Fibroblast of lung (primary cell): ENCODE measurements around the gene PNKP. TPM values are rescaled to one million over a fixed set of nuclear protein-coding genes. Genes with fewer than 3 reads are reported as not detected.

ENCODE experiments used
- DNase-seq, 2 donors: peaks; one replicate each; pipeline versions ENCODE4 v3.0.0 to v3.0.0-alpha.2; 2010; ENCODE audit warnings: low read depth in 2 of 2
- H2AFZ ChIP-seq: 2 replicates; pipeline ENCODE4 v1.5.1; 2012; ENCODE audit warnings: low read length, control low read depth, inconsistent platforms
- H3K27ac ChIP-seq: 2 replicates; pipeline ENCODE4 v1.5.1; 2011; ENCODE audit warnings: low read length, control low read depth; ENCODE audit not compliant: insufficient read depth
- H3K27me3 ChIP-seq: 2 replicates; pipeline ENCODE4 v1.5.1; 2011; ENCODE audit warnings: mild to moderate bottlenecking, low read length; ENCODE audit not compliant: control insufficient read depth, insufficient read depth
- H3K36me3 ChIP-seq: 2 replicates; pipeline ENCODE4 v1.5.1; 2011; ENCODE audit warnings: low read length; ENCODE audit not compliant: control insufficient read depth, insufficient read depth
- H3K4me1 ChIP-seq: 2 replicates; pipeline ENCODE4 v1.5.1; 2011; ENCODE audit warnings: low read length; ENCODE audit not compliant: control insufficient read depth, insufficient read depth; ENCODE audit errors: extremely low read depth
- H3K4me2 ChIP-seq: 2 replicates; pipeline ENCODE4 v1.5.1; 2011; ENCODE audit warnings: low read length, control low read depth; ENCODE audit not compliant: insufficient read depth; ENCODE audit errors: extremely low read depth
- H3K4me3 ChIP-seq, 4 experiments: fragments of 200-600 bp in 1 of 4; sonication (generic) in 1 of 4; replicated peaks in 1 of 4; 2 replicates each; pipeline ENCODE4 v1.5.1; 2011 to 2016; ENCODE audit warnings: low read length in 4 of 4, low read depth in 3 of 4, mild to moderate bottlenecking in 3 of 4, control low read depth in 2 of 4, inconsistent platforms in 1 of 4, mixed read lengths in 1 of 4; ENCODE audit not compliant: insufficient read depth in 1 of 4; ENCODE audit errors: control extremely low read depth in 1 of 4
- H3K79me2 ChIP-seq: 2 replicates; pipeline ENCODE4 v1.5.1; 2012; ENCODE audit warnings: mild to moderate bottlenecking, low read length, inconsistent platforms; ENCODE audit not compliant: control insufficient read depth, insufficient read depth
- H3K9ac ChIP-seq: 2 replicates; pipeline ENCODE4 v1.5.1; 2011; ENCODE audit warnings: mild to moderate bottlenecking, low read length, control low read depth; ENCODE audit not compliant: insufficient read depth
- H3K9me3 ChIP-seq: 2 replicates; pipeline ENCODE4 v1.5.1; 2012; ENCODE audit warnings: low read depth, low read length; ENCODE audit not compliant: control insufficient read depth, insufficient read depth
- H4K20me1 ChIP-seq: 2 replicates; pipeline ENCODE4 v1.5.1; 2011; ENCODE audit warnings: low read length; ENCODE audit not compliant: control insufficient read depth, insufficient read depth; ENCODE audit errors: extremely low read depth
- CTCF ChIP-seq, 2 donors: IDR thresholded peaks in 1 of 2; conservative IDR thresholded peaks in 1 of 2; 1 replicate in 1 of 2; 2 replicates in 1 of 2; pipeline ENCODE4 v1.5.1; 2011 to 2012; ENCODE audit warnings: low read length in 2 of 2, control low read depth in 1 of 2, inconsistent platforms in 1 of 2, low read depth in 1 of 2, mild to moderate bottlenecking in 1 of 2
- EZH2 ChIP-seq: IDR thresholded peaks from 2 replicates; pipeline ENCODE4 v1.5.1; 2012; ENCODE audit warnings: low read length, control low read depth, mild to moderate bottlenecking; ENCODE audit errors: missing control alignments
- polyA plus RNA-seq, 2 donors: library from polyadenylated mRNA; depleted of rRNA in 1 of 2; stranded (reverse) in 1 of 2; unstranded in 1 of 2; fragments of >200 nt; gene quantifications; 2 replicates each; pipeline ENCODE4 v1.2.1, GENCODE V29; 2011 to 2012; ENCODE audit warnings: missing spikeins in 1 of 2
- total RNA-seq: library from RNA; depleted of rRNA; stranded (reverse); fragments of >200 nt; gene quantifications from 2 replicates; pipeline ENCODE4 v1.2.1, GENCODE V29; 2014

Gene PNKP
- total and polyA plus RNA-seq, 2 donors (not counting 1 experiment from before 2014, with no cell fraction given), result 11.0 to 32.9 TPM

DNA sequence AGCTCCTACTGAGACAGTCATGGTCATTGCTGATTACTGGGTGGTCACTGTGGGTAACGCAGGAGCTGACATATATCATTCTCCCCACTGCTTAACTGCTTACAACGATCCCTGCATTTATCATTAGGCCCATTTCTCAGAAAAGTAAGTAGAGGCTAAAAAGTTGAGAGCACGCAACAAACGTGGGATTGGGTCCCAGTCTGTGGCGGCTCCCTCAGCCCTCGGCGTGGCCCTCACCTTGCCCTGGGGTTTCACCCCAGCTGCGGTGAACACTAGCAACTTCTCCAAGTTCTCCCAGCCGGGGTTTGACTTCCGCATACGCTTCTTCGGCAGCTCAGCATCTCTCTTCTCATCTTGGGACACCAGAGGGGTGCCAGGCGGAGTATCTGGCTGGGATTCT, 2.5 kb downstream of the PNKP start:
- Histone ChIP-seq H3K4me3 (no peak overlapping the region), H3K27me3 (no peaks in the 10 kb centered on the region), H3K79me2 (peaks cover 24% of the 10 kb centered on the region), H3K4me1 (peaks cover 10% of the 10 kb centered on the region), H2AFZ (no peak overlapping the region), H3K9ac (no peak overlapping the region), H3K9me3 (no peaks in the 10 kb centered on the region), H3K36me3 (peaks cover 30% of the 10 kb centered on the region), H4K20me1 (no peaks in the 10 kb centered on the region), H3K27ac (no peak overlapping the region), H3K4me2 (no peak overlapping the region)
- DNase-seq, result no peak
- TF ChIP-seq CTCF (conservative IDR thresholded peaks at IDR 0.05 in 1 of 2, IDR thresholded peaks at IDR 0.05 in 1 of 2; ENCODE audit: low read depth in 1 of 2, low read length in 2 of 2) (no peak), EZH2 (no peak)

DNA sequence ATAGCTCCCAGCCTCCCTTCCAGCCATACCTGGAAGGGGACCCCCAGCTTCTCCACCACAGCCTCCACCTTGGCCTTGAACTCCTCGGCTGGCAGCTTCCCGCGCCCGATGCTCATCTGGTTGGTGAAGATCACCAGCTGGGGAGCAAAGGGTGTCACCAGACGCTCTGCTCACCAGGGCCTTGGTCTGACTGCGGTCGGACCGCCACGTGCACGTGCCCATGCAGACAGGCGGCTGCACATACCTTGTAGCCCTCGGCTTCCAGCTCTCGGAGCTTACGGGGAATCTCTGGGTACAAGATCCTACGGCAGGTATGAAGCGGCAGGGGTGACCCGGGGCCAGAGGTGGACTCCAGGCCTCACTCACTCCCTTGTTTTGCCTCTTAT, 3.4 kb downstream of the PNKP start:
- TF ChIP-seq EZH2 (no peak), CTCF (conservative IDR thresholded peaks at IDR 0.05 in 1 of 2, IDR thresholded peaks at IDR 0.05 in 1 of 2; ENCODE audit: low read depth in 1 of 2, low read length in 2 of 2) (no peak)
- H3K9ac ChIP-seq, result no peak overlapping the region
- no peak overlapping the region for H3K27ac ChIP-seq
- no peaks in the 10 kb centered on the region for H3K9me3 ChIP-seq
- no peak overlapping the region for H3K4me3 ChIP-seq
- DNase-seq, result no peak
- H2AFZ ChIP-seq, result no peak overlapping the region
- peaks cover 34% of the 10 kb centered on the region for H3K36me3 ChIP-seq
- no peaks in the 10 kb centered on the region for H4K20me1 ChIP-seq
- H3K4me2 ChIP-seq, result no peak overlapping the region
- H3K79me2 ChIP-seq, result peaks cover 24% of the 10 kb centered on the region
- H3K27me3 ChIP-seq, result no peaks in the 10 kb centered on the region
- peaks cover 14% of the 10 kb centered on the region for H3K4me1 ChIP-seq

DNA sequence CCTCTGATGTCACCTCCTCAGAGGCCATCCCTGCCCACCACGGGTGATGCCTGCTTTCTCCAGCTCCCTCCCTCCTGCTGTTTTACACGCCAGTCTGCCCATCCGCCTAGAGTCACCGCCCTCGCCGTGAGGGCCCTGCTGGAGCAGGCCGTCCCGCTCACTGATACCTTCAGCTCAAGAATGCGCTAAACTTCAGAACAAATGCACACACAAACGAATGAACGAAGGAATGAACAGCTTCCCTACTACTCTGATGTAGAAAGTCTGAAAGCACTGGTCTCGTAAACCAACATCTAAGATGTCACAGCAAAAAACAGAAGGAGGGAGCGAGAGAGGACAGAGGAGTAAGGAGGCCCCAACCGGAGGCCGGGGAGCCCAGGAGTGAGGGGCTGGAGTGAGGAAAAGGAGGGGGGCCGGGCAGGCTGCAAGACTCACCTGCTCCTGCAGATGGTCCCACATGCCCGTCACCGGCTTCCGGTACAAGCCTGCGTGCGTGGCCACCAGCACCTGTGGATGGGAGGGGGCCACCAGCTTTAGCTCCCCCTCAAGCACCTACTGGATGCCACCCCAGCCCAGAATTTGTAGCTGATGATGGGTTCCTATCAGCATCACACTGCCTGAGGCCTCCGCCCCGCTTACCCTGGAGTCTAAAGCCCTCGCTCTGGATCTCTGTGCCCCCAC, 4.0 kb downstream of the PNKP start:
- Histone ChIP-seq H3K36me3 (peaks cover 40% of the 10 kb centered on the region), H3K9me3 (no peaks in the 10 kb centered on the region), H3K79me2 (peaks cover 24% of the 10 kb centered on the region), H3K4me2 (no peak overlapping the region), H3K4me1 (peaks cover 16% of the 10 kb centered on the region), H4K20me1 (no peaks in the 10 kb centered on the region), H3K9ac (no peak overlapping the region), H3K27me3 (no peaks in the 10 kb centered on the region), H2AFZ (no peak overlapping the region), H3K4me3 (no peak overlapping the region), H3K27ac (no peak overlapping the region)
- DNase-seq, result no peak
- TF ChIP-seq EZH2 (no peak), CTCF (conservative IDR thresholded peaks at IDR 0.05 in 1 of 2, IDR thresholded peaks at IDR 0.05 in 1 of 2; ENCODE audit: low read depth in 1 of 2, low read length in 2 of 2) (no peak)
